Testis (tissue), 3 donors: ENCODE measurements around the gene TEX13C. TPM values are rescaled to one million over a fixed set of nuclear protein-coding genes. Genes with fewer than 3 reads are reported as not detected.
"Not testable (repeated sequence)": the region's sequence is repeated elsewhere in the genome, so short reads cannot be mapped to it uniquely, and the experiment has no call there.

Experiments used
- DNase-seq: peaks from one replicate; pipeline ENCODE4 v3.0.0-alpha.2; 2019
- H3K27ac ChIP-seq, 2 donors: fragments of 200-600 bp; sonication (generic); one replicate each; pipeline ENCODE4 v1.5.1; 2019
- H3K27me3 ChIP-seq: fragments of 200-600 bp; sonication (generic); one replicate; pipeline ENCODE4 v1.5.1; 2019
- H3K36me3 ChIP-seq: fragments of 200-600 bp; sonication (generic); one replicate; pipeline ENCODE4 v1.5.1; 2017; ENCODE audit warnings: low read depth; ENCODE audit errors: missing control alignments
- H3K4me1 ChIP-seq: fragments of 200-600 bp; sonication (generic); one replicate; pipeline ENCODE4 v1.5.1; 2019
- H3K4me3 ChIP-seq, 2 donors: fragments of 200-600 bp; sonication (generic); one replicate each; pipeline ENCODE4 v1.5.1; 2017 to 2019
- H3K9me3 ChIP-seq: fragments of 200-600 bp; sonication (generic); one replicate; pipeline ENCODE4 v1.5.1; 2017
- CTCF ChIP-seq, 3 experiments: fragments of 450-650 bp in 2 of 3; fragments of 200-600 bp in 1 of 3; sonication (generic) in 1 of 3; IDR thresholded peaks; one replicate each; pipeline ENCODE4 v1.5.1; 2016 to 2019; ENCODE audit warnings: antibody characterized with exemption in 3 of 3, mild to moderate bottlenecking in 2 of 3, moderate library complexity in 1 of 3
- POLR2A ChIP-seq: fragments of 450-650 bp; IDR thresholded peaks from one replicate; pipeline ENCODE4 v1.6.1; 2017; ENCODE audit warnings: antibody characterized with exemption, mild to moderate bottlenecking, moderate library complexity
- WGBS, 2 donors: methylation state at CpG; one replicate each; pipeline ENCODE4 v1.1.5; 2018; 5-methylcytosine and 5-hydroxymethylcytosine counted together
- intact Hi-C: fragments of 100-400 bp; cut with DNase I; formaldehyde crosslinking; loops from one replicate; pipeline ENCODE4 v1.15.1; 2023; ENCODE audit warnings: low total_unique reads
- polyA plus RNA-seq: library from polyadenylated mRNA; stranded (reverse); fragments of 350-450 nt; fragmentation: Illumina TruSeq; extraction: RNeasy Lipid Tissue Mini Kit (QIAGEN cat#74804); gene quantifications from one replicate; pipeline ENCODE4 v1.2.3, GENCODE V29; 2014; ENCODE audit warnings: low read depth, low replicate concordance; ENCODE audit not compliant: insufficient read depth
- total RNA-seq, 2 donors: library from RNA; depleted of rRNA; stranded (reverse); fragments of >200 nt; gene quantifications; one replicate each; pipeline ENCODE4 v1.2.3, GENCODE V29; 2016

The TEX13C gene
- total and polyA plus RNA-seq, 3 donors from 2014 or later, result 3.4 to 7.2 (median 3.5) TPM

GRCh38 chrX:125306335-125306866, 13.3 kb upstream of the TEX13C start:
- WGBS, 2 donors, result 86% methylated on average over 1 of the region's 1 CpG
- no peaks in the 10 kb centered on the region for H3K36me3 ChIP-seq
- H3K4me3 ChIP-seq, result no peak overlapping the region
- no peak for TF ChIP-seq CTCF (IDR thresholded peaks at IDR 0.05)
- no peak for TF ChIP-seq POLR2A
- H3K27ac ChIP-seq, result no peak overlapping the region
- H3K4me1 ChIP-seq, result no peaks in the 10 kb centered on the region
- no peak for DNase-seq
- H3K9me3 ChIP-seq, result no peaks in the 10 kb centered on the region
- no peaks in the 10 kb centered on the region for H3K27me3 ChIP-seq
- intact Hi-C loops, result no loop called here

- H3K4me3 ChIP-seq, result no peak overlapping the region
- no peak overlapping the region for H3K27ac ChIP-seq
- DNase-seq, result no peak
- intact Hi-C loops, result no loop called here
- H3K27me3 ChIP-seq, result no peaks in the 10 kb centered on the region
- H3K36me3 ChIP-seq, result no peaks in the 10 kb centered on the region
- no peaks in the 10 kb centered on the region for H3K4me1 ChIP-seq
- TF ChIP-seq POLR2A (no peak), CTCF (IDR thresholded peaks at IDR 0.05) (no peak)
- no peaks in the 10 kb centered on the region for H3K9me3 ChIP-seq
Observed at GRCh38 chrX:125308653-125309052, 11.0 kb upstream of the TEX13C start.

- H3K27me3 ChIP-seq, H3K36me3 ChIP-seq, H3K4me1 ChIP-seq, intact Hi-C loops, DNase-seq, H3K9me3 ChIP-seq, H3K27ac ChIP-seq: not testable (repeated sequence)
- H3K4me3 ChIP-seq, result peak overlapping the region in 1 of 2 donors; percentile 31
- 85% methylated on average over 8 of the region's 17 CpGs; no CpG with 5 or more reads in 1 of the 2 donors for WGBS, 2 donors
Observed at GRCh38 chrX:125319166-125319565, 505 bp upstream of the TEX13C start.

- no peak for DNase-seq
- Histone ChIP-seq H3K4me3 (no peak overlapping the region), H3K9me3 (no peaks in the 10 kb centered on the region), H3K27me3 (no peaks in the 10 kb centered on the region), H3K27ac (no peak overlapping the region), H3K36me3 (no peaks in the 10 kb centered on the region), H3K4me1 (no peaks in the 10 kb centered on the region)
- intact Hi-C loops, result no loop called here
- no peak for TF ChIP-seq POLR2A
- TF ChIP-seq CTCF (IDR thresholded peaks at IDR 0.05), result no peak
- WGBS, 2 donors, result 63% methylated on average over 2 of the region's 2 CpGs; no CpG with 5 or more reads in 1 of the 2 donors
Observed at GRCh38 chrX:125322431-125322830, 2.8 kb downstream of the TEX13C start.

DNA sequence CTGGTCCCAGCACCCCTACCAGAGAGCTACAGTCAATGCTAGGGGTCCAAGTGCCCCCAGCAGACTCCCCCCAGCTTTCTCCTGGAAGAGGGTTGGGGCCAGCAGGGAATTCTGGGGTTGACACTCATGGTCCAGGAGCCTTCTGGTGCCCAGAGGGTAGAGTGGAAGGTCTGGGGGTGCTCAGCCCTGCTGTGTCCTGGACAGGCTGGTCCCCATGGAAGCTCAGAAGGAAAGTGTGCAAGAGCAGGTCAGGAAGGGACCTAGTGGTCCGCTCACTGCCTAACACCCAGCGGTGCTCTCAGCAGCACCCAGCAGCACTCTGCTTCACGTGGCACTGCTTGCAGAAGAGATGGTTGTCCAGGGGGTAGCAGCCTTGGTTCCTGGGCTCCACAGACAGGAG, 6.9 kb downstream of the TEX13C start:
- no peaks in the 10 kb centered on the region for H3K4me1 ChIP-seq
- no peaks in the 10 kb centered on the region for H3K27me3 ChIP-seq
- WGBS, 2 donors, result 80 to 100% methylated on average over 2 of the region's 3 CpGs
- DNase-seq, result no peak
- TF ChIP-seq CTCF (IDR thresholded peaks at IDR 0.05) (no peak), POLR2A (no peak)
- intact Hi-C loops, result no loop called here
- no peak overlapping the region for H3K4me3 ChIP-seq
- H3K36me3 ChIP-seq, result no peaks in the 10 kb centered on the region
- H3K27ac ChIP-seq, result no peak overlapping the region
- H3K9me3 ChIP-seq, result no peaks in the 10 kb centered on the region
